NCI-H345 (cell line): ENCODE results near the gene AFAP1L1.

ENCODE experiments used
- DNase-seq: peaks from one replicate; lab custom pipeline; 2025; lab: John Stamatoyannopoulos, UW

The AFAP1L1 gene

DNA sequence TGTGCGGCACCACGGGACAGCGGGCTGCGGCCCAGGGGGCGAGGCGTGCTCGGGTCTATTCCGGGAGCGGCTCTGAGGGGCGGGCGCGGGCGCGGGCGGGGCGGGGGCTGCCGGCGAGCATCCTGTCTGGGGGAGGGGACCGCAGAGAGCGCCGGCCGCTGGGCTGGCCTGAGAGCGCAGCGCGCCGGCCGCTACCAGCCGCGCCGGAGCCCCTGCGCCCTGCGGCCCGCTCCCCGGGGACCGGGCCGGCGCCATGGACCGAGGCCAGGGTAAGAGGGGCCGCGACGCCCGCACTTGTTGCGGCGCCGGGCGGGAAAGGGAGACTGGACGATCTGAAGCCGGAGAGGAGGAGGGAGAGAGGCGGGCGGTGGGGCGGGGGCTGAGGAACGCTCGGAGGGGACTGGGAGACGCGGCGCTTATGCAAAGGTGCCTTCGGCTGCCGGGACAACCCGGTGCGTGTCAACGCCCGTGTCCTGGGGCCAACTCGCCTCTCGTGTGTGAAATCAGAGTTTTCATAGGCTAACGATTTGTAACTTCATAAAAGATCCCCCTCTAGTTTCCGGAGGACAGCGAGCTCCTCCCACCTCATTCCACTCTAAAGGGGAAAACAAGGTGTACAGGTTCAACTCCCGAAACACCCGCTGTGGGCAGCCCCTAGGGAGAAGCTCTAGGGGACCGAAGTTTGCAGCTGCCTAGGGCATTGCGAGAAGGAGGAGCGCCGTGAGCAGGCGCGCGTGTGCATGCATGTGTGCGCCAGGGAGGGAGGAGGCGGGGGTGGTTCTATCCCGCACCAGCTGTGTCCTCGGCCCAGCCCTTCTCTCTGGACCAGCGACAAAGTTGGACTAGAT, at the start of gene AFAP1L1:
TSS of gene AFAP1L1 (plus strand) at position 144 of the 848 bp plus-strand sequence. CDS start at position 254, 110 bp downstream.
- DNase-seq, result peak; percentile 86

DNA sequence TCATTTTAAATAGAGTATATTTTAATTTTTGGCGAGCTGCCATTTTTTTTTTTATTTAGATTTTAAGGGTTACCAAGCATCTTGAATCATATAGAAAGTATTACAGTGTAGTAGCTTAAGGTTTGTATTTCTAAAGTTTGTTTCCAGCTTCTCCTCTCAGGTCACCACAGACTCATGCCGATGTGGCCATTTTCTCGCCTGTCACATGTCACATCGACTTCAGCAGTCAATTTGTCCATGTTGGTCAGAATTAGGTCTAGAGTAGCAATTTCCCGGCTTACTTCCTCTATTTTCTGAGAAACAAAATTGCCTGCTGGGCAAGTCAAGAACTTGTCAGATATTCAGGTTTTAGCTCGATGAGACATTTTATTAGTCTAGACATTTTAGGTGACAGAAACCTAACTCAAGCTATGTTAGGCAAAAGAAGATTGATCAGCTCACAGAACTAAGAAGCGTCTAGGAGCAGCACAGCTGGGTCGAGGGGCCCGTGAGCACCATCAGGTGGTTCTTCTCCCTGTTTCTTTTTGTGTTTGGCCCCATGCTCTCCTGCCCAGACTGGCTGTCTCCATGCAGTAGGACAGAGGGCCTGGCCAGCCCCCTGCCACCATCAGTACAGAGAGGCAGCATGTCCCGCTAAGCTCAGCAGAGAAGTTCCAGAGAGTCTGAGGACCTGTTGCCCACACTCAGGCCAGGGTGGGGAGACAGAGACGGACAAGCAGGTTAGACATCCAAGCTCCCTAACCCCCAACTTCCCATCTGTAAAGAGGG, 48.4 kb upstream of the AFAP1L1 start:
- DNase-seq, result no peak

- peak; percentile 37 for DNase-seq
Observed at GRCh38 chr5:149224282-149224681, 47.4 kb upstream of the AFAP1L1 start.

DNA sequence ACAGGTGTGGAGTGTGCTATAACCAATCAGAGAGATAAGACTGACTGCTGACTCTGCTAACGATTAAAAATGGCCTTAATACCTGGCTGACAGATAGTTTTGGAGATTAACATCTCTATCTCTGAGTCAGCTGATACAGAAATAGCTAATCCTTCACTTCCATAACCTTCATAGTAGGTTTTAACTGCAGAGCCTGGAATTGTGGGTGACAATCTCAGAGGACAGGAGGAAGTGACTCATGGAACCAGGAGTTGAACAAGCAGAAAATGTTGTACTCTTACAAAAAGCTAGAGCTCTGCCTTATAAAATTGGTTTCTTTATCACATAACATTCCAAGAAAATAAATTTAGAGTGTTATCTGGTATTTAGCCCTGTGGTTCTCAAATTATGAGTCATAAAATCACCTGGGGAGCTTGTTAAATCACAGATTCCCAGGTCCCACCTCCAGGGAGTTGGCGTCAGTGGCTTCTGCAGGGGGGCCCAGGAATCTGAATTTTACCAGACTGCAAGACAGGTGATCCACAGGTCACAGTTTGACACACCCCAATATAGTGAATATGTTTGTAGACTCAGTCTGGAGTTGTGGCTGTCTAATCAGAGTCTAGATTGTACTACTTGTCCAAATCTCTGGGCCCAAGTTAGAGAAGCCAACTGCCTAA, 44.4 kb upstream of the AFAP1L1 start:
- no peak for DNase-seq

GRCh38 chr5:149228618-149229297, 42.9 kb upstream of the AFAP1L1 start:
- peak; percentile 10 for DNase-seq

DNA sequence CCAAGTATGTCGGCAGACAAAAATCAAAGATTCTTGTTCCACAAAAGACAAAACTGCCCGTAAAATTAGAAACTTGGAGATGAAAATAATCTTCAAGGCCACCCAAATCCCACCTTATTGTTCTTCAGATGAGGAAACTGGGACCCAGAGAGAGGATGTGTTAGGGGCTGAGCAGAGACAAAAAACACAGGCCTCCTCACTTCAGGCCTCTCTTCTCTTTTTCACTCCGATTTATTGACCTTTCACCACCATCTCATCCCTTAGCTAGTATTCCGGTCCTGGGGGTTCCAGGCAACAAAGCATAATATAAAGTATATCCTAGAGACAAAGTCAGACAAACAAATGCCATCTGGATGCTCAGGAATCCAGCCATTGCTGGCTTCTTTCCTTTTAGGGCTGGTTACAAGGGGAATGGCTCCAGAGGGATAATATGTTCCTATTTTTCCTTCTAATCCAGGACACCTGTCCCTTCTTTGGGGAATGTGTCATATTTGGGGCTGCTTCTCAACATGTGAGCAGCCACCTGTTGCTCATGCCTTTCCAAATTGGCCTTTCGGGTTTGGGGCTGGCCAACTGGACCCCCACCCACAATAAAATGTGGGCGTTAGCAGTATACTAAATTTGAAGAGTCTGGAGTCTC, 42.2 kb upstream of the AFAP1L1 start:
- DNase-seq, result no peak

- no peak for DNase-seq
Observed at GRCh38 chr5:149235841-149236240, 35.8 kb upstream of the AFAP1L1 start.

GRCh38 chr5:149237662-149238061, 34.0 kb upstream of the AFAP1L1 start:
- DNase-seq, result no peak

- no peak for DNase-seq
Observed at GRCh38 chr5:149238540-149238939, 33.1 kb upstream of the AFAP1L1 start.

- DNase-seq, result no peak
Observed at GRCh38 chr5:149239917-149240316, 31.7 kb upstream of the AFAP1L1 start.

- DNase-seq, result no peak
Observed at GRCh38 chr5:149240354-149240998, 31.2 kb upstream of the AFAP1L1 start.

GRCh38 chr5:149242339-149242738, 29.3 kb upstream of the AFAP1L1 start:
- DNase-seq, result no peak

GRCh38 chr5:149246906-149247305, 24.8 kb upstream of the AFAP1L1 start:
- no peak for DNase-seq

DNA sequence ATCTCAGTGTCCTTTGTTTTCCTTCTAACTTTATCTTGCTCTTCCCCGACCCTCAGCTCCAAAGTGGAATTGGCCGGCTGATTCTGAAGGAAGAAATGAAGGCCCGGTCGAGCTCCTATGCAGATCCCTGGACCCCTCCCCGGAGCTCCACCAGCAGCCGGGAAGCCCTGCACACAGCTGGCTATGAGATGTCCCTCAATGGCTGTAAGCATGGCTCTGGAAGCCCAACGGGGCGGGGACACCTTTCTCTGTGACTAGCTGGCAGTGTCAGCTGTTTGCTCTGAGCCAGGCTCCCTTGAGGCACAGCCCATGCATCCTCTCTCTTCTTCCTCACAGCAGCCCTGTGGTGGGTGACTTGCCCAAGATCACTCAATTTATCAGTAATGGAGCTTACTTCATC, 23.9 kb upstream of the AFAP1L1 start:
- no peak for DNase-seq

DNA sequence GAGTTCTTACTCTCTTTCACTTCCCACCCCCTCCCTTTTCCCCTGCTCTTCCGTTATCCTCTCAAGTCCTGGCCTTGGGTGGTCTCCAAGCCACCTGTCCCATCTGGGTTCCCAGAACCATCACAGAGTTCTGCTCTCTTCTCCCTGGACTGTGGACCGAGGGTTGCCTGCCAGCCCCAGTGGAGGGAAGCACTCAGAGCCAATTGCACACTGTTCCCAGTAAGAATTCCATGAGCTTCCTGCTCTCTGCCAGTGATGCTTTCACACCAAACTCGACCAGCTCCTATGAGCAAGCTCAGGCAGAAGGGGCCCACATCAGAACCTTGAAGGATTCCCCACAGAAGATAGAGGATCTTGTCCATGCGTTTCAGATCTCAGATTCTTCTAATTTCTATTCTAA, 20.1 kb upstream of the AFAP1L1 start:
- no peak for DNase-seq

DNA sequence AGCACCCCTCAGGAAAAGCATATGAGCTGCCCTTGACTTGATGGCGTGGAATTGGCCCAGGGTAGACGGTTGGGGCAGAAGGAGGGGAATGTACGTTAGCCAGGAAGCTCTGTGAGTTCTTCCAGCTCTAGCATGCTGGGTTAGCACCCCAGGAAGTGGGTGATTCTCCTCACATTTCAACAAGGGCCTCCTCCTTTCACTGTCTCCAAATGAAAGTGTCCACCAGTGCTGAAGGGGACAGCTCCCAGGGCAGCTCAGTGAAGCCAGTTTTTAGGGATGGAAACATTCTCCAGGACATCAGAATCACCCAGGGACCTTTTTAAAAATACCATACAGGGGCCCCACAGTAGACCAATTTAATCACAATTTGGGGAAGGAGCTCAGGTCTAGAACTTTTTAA, 17.2 kb upstream of the AFAP1L1 start:
- no peak for DNase-seq

- no peak for DNase-seq
Observed at GRCh38 chr5:149256451-149256850, 15.2 kb upstream of the AFAP1L1 start.

GRCh38 chr5:149257131-149257530, 14.5 kb upstream of the AFAP1L1 start:
- no peak for DNase-seq

DNA sequence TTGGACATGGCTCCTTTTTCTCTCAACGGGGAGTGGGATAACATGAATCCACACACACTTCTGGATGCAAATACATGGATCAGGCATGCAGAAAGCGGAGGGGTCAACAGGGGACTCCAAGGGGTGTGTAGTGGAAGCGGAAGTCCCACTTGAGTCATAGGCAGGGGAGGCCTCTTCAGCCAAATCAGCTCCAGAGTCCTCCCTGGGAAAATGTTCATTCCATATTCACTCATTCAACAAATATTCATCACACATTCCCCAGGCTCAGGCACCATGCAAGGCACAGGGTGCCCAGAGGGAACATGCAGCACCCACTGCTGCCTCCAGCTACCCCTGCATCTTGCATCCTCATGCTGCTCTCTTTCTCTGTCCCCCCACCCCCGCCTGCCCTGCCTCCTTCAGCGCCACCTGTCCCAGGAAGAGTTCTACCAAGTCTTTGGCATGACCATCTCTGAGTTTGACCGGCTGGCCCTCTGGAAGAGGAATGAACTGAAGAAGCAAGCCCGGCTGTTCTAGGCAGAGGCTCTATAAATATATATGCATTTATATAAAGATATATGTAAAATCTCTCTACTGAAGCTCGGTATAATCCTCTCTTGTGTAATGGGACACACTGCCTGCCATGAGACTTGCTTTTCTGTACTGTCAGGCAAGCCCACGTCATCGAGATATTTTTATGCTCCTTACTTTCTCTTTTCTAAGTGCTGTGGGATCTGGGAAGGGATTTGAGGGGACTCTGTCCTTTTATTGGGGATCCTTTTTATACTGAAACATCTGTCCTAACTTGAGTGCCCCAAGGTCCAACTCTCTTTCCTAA, 13.6 kb upstream of the AFAP1L1 start:
- no peak for DNase-seq

- DNase-seq, result no peak
Observed at GRCh38 chr5:149260761-149261160, 10.9 kb upstream of the AFAP1L1 start.
